Suprapubic skin (tissue), 4 donors: Measurements from ENCODE around the gene CRHR2.

Source experiments
- CTCF ChIP-seq, 2 donors: fragments of 200-600 bp in 1 of 2; fragments of 450-650 bp in 1 of 2; sonication (generic) in 1 of 2; IDR thresholded peaks; one replicate each; pipeline ENCODE4 v1.5.1; 2016 to 2019; ENCODE audit warnings: antibody characterized with exemption in 2 of 2, mild to moderate bottlenecking in 1 of 2, moderate library complexity in 1 of 2
- EP300 ChIP-seq: sonication (generic); formaldehyde crosslinking; IDR thresholded peaks from one replicate; pipeline ENCODE4 v1.6.1; 2017; ENCODE audit warnings: antibody characterized with exemption
- POLR2A ChIP-seq, 2 donors: fragments of 450-650 bp; IDR thresholded peaks; one replicate each; pipeline ENCODE4 v1.6.1; 2017; ENCODE audit warnings: antibody characterized with exemption in 2 of 2, mild to moderate bottlenecking in 2 of 2, moderate library complexity in 2 of 2
- POLR2AphosphoS5 ChIP-seq, 3 donors: sonication (generic); formaldehyde crosslinking; IDR thresholded peaks; one replicate each; pipeline ENCODE4 v1.6.1; 2017; ENCODE audit warnings: antibody characterized with exemption in 3 of 3

- no peak for TF ChIP-seq CTCF (IDR thresholded peaks at IDR 0.05)
- no peak for TF ChIP-seq POLR2A (IDR thresholded peaks at IDR 0.05)
- no peak for TF ChIP-seq EP300
- TF ChIP-seq POLR2AphosphoS5 (IDR thresholded peaks at IDR 0.05), result no peak
Measured at GRCh38 chr7:30707391-30708357, 25.4 kb upstream of the CRHR2 start.
